Activated T-cell treated with anti-CD3 and anti-CD28 coated beads for 1 hour (primary cell): ENCODE data around the gene DNAJC27.

Experiments used
- DNase-seq: peaks from one replicate; pipeline ENCODE4 v3.0.0-alpha.2; 2020; ENCODE audit warnings: low read depth

DNAJC27 gene

DNA sequence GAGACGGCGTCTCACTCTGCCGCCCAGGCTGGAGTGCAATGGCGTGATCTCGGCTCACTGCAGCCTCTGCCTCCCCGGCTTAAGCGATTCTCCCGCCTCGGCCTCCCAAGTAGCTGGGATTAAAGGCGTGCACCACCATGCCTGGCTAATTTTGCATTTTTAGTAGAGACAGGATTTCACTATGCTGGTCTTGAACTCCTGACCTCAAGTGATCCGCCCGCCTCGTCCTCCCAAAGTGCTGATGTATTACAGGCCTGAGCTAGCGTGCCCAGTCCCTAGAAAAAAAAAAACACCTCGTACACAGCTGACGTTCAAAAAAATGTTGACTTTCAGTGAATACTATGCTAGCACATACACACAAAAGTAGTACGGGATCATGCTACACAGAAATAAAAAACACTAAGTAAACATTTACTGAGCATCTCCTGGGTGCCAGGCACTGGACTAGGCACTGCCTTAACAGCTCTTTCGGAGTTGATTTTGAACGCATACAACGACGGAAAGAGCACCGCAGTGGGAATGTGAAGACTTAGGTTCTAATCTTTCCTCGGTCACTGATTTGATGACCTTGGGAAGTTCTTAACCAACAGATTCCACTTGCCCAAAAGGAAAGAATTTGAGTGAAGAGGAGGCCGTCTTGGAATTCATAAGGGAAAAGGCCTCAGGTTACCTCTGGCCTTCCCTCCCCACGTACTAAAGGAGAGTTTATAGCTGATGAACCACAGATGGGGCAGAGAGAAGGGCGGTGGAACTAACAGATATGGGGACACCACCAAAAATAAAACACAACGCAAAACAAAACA is 1.1 kb downstream of the DNAJC27 start:
- DNase-seq, result no peak

DNA sequence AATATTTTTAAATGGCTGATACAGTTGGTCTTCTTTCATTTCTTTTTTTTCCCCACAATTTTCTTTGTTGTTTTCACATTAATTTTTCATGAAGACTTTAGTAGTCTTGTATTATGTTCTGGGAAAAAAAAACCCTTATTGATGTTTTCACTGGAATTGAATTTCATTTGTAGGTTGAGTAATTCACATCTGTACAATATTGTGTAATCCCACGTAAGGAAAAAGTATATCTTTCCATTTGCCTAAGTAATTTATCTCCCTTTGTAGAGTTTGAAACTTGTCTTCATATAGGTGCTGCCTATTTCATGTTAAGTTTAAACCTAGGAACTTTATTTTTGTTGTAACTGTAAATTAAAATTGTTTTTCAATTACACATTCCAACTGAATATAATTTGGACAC is 2.0 kb downstream of the DNAJC27 start:
- no peak for DNase-seq

DNA sequence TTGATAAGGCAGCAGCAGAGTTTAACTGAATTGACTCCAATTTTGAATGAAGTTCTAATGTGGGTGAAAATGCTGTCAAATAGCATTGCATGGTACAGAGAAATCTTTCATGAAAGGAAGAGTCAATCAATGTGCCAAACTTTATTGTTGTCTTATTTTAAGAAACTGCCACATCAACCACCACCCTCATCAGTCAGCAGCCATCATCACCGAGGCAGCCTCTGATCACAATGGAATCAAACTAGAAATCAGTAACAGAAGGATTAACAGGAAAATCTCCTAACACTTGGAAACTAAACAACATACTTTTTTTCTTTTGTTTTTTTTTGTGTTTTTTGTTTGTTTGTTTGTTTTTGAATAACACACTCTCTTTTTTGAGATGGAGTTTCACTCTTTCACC is 9.9 kb downstream of the DNAJC27 start:
- DNase-seq, result no peak

DNA sequence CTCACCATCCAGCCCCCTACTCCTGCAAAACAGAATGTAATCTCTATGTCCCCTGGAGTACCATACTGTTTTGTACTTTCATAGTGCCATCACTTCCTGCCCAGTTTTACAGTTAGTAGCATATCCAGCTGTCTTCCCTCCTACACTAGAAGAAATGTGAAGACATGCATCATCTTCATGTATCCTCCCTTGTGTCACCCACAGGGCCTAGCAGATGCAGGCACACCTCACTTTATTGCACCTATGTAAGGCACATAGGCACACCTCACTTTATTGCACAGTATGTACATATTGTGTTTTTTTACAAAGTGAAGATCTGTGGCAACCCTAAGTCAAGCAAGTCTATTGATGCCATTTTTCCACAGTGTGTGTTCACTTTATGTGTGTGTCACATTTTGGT is 12.0 kb downstream of the DNAJC27 start:
- DNase-seq, result no peak

DNA sequence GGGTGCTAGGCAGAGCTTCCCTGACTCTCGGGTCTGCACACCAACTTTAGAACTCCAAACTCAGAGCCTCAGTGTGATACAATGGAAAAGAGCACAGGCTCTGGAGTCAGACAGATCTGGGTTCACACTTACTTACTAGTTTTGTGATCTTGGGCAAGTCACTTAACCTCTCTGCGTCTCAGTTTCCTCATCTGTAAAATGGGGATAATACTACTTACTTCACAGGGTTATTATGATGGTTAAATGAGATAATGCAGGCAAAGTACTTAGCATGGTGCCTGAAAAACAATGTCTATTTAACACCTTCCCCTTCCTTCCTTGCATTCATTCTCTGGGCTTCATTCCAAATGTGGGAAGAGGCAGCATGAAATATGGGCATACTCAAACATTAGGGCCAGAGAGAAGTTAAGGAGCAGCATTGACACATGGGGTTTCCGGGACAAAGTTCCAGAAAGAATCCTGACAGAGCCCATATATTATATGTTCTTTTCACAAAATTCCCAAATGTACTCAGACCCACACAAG is 13.3 kb downstream of the DNAJC27 start:
- DNase-seq, result no peak

DNA sequence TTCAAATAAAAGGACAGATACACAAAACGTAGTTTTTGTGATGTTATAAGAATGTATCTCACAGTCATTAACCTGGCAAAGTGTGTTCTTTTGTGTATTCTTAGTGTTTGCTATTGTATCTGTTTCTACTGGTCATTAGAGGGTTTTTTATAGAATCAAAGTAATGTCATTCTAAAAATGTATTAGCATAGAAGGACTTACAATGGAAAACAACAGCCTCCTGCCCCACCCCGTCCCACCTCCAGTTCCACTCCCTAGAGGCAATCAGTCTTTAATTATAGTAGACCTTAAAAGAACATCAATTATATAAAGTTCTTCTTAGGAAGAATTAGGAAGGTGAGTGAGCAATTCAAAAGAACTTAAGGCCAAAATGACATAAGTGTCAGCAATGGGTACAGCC is 13.8 kb downstream of the DNAJC27 start:
- DNase-seq, result no peak

DNA sequence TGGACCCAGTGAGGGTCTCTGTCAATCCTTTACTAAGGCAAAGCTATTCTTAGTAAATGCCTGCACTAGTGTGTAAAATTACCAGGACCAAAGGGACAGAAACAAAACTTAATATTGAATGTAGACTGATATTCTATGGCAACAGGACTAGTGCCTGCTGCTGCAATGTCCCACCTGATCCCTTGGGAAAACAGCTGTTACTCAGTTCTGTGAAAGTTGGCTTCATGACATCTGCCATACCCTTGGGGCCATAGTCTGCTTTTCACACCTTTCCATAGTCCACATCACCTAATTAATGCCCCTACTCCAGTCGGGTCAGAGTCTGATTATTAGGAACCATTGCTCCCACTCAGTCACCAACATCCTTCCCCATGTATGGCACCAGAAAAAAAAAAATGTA is 14.5 kb downstream of the DNAJC27 start:
- DNase-seq, result no peak

DNA sequence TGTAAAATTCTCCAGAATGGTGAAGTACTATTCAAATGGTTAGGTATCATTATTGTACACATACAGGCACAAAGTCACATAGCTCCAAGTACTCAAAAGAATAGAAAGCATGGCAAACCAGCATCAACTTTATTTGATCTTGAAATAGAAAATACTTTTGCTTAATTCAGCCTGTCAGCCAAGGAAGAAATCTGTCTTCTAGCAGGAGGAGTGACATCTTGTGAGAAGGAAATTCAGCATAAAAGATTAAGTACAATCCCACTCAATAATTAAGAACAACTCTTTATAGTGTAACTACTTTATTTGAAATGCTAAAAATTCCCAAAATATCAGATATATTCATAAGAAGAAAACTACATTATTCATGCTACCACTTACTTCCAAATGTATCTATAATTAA is 15.8 kb downstream of the DNAJC27 start:
- no peak for DNase-seq

DNA sequence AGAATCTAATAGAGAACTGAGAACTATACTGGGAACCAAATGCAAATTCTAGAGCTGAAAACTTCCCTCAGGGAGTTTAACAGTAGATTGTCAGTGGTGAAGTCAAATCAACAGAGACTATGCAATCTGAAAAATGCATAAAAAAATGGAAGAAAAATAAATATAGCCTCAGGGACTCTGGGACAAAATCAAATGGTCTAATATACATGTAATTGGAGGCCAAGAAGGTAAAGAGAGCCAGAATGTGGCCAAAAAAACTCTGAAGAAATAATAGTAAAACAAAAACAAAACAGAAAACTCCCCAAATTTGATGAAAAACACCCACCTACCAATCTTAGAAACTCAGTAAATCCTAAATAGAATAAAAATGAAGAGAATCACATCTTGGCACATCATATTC is 16.5 kb downstream of the DNAJC27 start:
- no peak for DNase-seq

DNA sequence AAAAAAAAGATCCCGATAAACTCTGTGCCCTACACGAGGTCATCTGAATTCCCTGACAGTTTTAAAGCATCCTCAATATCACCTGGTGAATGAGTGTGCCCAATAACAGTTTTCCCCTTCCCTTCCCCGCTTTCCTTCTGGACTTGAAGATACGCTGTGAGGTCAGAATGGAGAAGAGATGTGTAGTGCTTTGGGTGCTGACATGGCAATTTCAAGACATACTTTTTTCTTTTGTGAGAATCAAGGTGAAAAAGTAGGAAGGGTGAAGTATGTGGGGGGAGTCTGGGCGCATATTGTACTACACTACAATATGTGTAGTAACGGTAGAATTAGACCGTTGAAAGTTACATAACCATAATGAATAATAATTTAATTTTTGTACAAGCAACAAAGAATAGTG is 21.7 kb downstream of the DNAJC27 start:
- DNase-seq, result no peak

DNA sequence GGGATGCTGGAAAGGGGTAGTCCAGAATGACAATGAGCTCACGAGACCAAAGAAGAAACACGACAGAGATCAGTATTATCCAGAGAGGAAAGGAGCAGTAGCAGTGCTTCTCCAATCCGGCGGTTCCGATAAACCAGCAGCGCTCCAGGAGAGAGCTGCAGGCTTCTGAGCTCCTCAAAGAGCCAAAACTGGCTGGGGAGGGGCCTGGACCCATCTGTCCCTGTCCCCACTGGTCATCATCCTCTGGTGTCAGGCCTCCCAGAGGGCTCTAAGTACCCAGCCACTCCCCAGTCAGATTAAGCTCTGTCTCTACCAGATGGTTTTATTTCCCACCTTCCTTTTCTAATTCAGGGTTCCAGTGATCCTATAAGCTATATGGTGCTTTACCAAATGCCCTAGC is 23.2 kb downstream of the DNAJC27 start:
- DNase-seq, result no peak

DNA sequence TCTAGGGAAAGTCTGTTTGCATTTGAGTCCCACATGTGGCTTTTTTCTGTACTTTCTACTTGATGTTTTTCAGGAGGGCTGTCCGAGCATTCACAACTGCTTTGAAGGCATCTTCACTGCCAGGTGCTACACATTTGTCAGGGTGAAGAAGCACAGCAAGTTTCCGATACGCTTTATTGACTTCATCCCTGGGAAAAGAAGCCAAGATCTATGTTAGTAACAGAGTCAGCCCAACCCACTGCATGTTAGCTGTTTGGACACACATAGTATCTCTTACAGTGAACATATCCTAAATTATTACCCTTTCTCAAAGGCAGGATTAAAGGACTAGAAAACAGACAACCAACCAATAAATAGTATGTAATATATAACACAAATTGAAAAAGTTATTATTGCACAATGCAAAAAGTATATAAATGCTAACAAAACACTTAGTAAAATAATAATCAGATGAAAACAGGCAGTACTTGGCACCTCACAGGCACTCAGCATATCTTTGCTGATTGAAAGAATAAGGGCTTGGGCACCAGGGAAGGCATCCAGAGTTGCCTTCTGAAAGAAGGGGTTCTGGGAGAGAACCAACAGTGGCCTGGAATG is 24.1 kb downstream of the DNAJC27 start:
- no peak for DNase-seq

DNA sequence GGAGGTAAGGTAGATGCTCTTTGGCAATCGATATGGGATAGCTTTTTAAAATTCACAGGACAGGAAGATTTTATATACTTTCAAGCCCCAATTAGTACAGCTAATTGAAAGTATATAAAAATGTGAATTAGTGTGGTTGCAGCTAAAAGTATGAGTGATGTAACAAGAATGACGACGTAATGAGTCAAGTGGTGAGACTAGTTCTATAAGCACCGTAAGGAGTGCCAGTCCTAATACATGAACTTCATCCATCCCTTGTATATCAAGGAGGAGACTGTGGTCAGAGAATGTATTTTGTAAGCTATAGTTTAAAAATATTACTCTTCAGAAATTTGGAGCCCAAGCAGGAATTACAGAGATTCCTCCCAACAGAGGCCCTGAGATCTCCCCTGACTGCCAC is 25.8 kb downstream of the DNAJC27 start:
- DNase-seq, result no peak

DNA sequence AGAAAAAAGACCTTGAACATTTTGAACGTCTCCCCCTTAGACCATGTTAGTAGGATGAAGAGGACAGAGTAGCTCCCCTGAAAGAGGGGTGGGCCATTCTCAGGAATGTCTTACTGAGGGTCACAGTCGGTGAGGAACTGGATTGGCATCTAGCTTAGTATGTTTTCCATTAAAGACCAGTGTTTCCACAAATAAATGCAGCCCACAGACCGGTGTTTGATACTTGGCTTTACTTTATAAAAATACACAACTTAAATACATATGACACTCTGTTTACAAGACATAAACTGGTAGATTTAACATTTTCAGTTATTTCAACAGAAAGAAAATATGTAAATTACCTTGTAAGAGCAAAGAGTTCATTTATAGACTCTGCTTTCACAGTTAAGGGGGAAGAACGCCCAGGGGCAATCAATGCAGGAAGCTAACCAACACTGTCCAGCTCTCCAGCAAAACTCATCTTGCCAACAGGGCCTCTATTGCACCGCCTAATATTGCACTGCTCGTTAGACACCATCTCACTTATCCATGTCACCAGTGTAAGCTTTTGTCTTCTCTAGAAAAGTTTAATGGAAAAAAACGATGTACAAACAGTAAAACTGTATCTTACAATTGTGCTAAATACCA is 28.2 kb downstream of the DNAJC27 start:
- DNase-seq, result no peak

DNA sequence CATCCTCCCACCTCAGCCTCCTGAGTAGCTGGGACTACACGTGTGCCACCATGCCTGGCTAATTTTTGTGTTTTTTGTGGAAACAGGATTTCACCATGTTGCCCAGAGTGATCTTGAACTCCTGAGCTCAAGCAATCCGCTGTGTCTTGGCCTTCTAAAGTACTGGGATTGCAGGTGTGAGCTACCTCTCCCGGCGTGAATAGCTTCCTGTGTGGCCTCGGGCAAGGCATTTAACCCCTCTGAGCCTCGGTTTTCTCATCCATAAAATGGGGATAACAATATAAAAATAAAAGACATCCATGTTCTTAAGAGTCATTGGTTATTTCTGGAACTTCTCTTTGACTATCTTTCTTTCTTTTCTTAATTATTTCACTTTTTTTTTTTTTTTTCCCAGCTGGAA is 32.4 kb downstream of the DNAJC27 start:
- no peak for DNase-seq

DNA sequence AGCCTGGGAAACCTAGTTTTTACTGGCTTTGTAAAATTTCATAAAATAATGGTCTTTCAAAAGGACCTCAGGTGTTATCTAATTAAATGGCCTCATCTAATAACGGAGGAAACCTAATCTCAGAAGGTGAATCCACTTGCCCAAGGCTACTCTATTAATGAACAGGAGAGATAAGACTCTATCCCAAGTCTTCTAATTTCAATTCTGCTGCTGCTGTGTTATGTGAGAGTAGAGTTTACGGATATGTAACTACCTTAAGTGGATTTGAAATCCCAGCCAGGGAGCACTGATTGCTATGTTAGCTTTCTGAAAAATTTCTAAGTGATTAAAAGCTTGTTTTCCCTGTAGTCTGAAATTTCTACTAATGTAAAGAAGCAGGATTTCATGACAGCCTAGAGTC is 34.5 kb downstream of the DNAJC27 start:
- DNase-seq, result no peak

DNA sequence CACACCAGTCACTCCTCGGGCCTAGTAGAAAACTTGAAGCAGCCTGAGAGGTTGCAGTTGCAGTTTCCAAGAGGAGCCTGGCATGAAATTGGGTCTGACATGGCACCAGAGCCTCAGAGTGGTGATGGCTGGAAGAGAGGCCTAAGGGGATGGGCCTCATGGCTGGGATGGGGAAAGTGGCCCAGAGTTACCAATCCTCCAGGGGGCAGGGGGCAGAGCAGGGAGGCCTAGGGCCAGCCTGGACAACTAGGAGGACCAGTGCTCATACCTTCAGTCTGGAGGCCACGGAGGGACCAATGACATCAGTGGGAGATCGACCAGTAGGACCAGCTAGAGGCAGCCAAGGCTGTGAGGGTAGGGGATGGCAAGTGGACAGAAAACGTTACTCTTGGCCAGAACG is 36.6 kb downstream of the DNAJC27 start:
- no peak for DNase-seq

DNA sequence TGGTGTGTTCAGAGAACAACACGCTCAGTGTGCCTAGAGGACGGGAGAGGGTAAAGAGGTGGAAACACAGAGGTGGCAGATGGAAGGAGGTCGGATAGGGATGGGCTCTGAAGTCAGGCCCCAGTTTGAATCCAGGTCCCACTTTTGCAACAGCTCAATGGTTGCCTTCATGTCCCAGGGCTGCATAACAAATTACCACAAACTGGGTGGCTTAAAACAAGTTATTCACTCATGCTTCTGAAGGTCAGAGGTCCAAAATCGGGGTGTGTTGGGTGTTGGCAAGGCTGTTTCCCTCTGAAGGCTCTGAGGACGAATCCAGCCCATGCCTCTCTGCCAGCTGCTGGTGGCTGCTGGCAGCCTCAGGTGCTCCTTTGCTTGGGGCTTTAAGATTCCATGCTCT is 39.0 kb downstream of the DNAJC27 start:
- no peak for DNase-seq

DNA sequence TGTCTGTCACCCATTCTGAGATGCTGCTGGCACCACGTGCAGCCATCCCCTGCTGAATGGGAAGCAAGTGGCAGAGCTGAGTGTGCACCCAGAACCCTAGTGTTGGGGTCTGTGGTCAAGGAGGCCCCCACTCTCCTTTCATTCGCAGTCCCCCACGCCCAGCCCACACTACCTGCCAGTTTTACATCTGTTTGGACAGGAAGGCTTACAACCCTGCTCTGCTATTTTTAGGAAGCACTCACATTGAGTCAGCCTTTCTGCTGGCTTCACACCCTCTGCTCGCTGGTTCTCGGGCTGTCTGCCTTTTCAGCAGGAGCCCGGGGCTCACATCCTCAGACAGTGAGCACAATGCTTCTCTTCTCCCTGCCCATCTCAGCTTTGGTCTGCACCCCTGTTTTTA is 41.0 kb downstream of the DNAJC27 start:
- DNase-seq, result no peak

DNA sequence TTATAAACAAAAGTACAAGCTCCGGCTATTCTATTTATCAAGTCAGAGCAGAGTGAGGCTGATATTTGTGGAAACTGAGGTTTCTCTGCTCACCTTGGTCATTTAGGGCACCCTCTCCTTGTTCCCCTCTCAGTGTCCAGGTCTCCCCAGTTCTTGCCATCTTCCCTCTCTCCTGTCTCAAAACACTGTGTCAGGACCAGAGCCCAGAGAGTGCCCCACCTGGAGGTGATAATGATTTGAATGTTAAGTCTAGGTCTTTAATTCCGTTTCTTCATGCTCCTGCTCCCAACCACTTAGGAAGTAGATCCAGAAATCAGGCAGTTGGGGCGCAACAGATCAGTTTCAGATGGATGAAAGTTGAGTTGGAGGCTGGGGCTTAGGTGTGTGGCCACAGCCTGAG is 42.5 kb downstream of the DNAJC27 start:
- no peak for DNase-seq

DNA sequence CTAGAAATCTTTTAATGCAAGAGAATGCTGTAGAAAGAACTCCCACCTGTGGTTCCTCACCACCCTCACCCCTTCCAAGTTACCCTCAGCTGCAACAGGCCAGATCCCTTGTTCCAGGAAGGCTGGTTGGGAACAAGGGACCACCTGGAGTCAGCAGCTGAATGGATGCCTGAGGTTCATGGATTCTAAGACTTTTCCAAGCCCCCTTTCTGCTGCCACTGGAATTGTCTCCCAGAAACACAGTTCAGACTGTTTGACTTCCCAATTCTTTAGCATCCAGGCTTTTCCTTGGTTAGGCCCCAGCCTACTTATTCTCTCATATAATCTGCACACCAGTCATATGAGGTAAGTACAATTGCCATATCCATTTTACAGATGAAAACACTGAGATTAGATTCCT is 43.7 kb downstream of the DNAJC27 start:
- DNase-seq, result no peak

DNA sequence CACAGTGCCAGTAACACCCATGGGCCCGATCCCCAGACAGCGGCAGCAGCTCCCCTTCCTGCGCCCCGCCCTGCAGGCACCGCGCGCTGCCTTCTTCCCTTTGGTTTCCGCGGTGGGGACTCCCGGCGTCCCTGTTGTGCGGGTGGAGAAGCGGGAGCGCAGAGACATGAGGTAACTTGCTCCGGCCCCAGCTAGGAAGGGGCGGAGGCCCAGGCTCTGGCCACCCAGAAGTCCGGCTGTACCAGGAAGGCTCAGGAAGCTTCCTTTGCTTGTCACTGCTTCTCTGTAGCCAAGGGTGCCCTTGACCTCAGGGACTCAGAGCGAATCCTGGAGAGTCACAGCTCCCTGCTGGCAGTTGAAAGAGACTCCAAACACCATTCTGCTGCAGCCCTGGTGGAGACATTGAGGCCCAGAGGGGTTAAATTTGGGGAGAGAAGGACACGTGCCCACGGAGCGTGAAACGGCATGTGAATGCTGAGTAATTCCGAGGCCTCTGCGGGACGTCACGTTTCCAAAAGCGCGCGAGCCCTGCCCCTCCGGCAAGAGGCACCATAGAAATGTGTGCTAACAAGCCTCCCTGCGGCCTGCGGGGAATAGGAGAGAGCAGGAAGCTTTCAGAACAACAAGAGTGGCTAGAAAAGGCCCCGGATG is 45.0 kb downstream of the DNAJC27 start:
- DNase-seq, result no peak

DNA sequence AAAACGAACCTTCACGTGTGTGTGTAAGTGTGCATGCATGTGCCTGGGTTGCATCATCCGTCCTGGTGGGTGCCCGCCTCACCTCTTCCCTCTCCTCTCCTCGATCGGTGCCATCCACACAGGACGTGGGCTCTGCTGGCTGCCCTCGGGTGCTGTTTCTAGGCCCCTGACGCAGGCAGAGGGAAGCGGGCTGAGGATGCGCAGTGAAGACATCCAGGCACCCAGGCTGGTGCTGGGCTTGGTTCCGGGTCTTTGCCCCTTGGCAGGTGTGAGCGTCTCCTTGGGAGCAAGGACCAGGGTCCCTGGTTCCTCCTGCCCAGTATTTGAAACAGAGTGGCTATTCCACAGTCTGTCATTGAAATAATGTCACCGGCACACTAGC is 45.5 kb downstream of the DNAJC27 start:
- no peak for DNase-seq
